ENCODE results near the gene DLGAP1.

- TF ChIP-seq POLR2A (IDR thresholded peaks at IDR 0.05; ENCODE audit: low read length) = no peak
- no peak for TF ChIP-seq GATA1 (IDR thresholded peaks at IDR 0.05; ENCODE audit: low read depth, low read length)
These were observed 101.2 kb downstream of the DLGAP1 start for GRCh38 chr18:4353853-4354418.

Data from erythroblast (primary cell).